Endometrium (tissue), 2 donors: ENCODE data around the gene KCNH6.

Experiments
- FAIRE-seq: peaks from 2 replicates; lab custom pipeline; 2012; peaks lifted over from hg19 to GRCh38; lab: Jason Lieb, UNC
- donor health status: control.
- donor health status: control.

The KCNH6 gene

GRCh38 chr17:63488851-63489250 lies 34.3 kb upstream of the KCNH6 start:
- FAIRE-seq: no peak

GRCh38 chr17:63489291-63489690 lies 33.9 kb upstream of the KCNH6 start:
- FAIRE-seq: no peak

DNA sequence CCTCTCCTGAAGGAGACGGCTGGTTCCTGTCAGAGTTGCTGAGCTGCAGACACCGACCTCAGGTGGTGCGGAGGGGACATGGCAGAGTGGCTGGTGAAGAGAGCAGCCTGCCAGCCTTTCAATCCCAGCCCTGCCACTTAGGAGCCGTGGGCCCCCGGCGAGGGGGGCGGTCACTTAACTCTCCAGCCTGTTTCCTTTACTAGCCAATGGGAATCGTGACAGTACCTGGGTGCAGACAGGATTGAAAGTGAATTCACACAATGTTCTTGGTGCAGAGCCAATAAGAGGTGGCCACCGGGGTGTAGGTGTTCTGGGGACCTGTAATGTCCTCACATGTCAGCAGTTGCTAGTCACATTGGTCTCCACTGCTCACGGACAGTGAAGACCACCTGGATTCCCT lies 32.8 kb upstream of the KCNH6 start:
- FAIRE-seq: no peak

DNA sequence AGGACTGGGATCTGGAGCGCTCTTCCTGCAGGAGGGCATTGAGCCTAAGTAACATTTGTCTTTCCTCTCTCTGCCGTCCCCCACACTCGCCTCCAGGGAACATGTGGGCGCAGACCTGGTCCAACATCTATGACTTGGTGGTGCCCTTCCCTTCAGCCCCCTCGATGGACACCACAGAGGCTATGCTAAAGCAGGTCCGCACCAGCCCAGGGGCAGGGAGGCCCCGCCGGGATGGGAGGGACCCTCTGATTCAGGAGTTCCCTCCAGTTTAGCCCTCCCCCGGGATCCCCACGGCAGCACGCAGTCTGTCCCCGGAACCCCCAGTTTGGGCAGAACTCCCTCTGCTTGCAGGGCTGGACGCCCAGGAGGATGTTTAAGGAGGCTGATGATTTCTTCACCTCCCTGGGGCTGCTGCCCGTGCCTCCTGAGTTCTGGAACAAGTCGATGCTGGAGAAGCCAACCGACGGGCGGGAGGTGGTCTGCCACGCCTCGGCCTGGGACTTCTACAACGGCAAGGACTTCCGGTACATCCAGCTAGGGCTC lies 32.2 kb upstream of the KCNH6 start:
- FAIRE-seq: no peak

DNA sequence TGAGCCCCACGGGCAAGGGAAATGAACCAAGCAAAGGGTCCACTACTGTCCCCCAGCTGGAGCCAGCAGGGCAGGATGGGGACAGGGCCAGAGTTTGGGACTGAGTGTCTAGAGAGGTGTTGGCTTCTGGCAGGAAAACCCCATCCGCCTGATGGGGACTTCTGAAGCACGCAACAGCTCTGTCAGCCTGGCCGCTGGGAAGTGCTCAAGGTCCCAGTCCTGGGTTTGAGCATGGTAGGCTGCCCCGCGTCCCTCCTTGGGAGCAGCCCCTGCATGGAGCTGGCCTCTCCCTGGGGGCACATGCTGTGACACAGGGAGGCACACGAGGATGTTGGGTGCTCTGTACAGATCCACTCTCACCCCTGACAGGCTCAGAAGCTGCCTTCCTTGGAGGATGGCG lies 31.7 kb upstream of the KCNH6 start:
- no peak for FAIRE-seq

GRCh38 chr17:63491977-63492618 lies 31.1 kb upstream of the KCNH6 start:
- FAIRE-seq: no peak

DNA sequence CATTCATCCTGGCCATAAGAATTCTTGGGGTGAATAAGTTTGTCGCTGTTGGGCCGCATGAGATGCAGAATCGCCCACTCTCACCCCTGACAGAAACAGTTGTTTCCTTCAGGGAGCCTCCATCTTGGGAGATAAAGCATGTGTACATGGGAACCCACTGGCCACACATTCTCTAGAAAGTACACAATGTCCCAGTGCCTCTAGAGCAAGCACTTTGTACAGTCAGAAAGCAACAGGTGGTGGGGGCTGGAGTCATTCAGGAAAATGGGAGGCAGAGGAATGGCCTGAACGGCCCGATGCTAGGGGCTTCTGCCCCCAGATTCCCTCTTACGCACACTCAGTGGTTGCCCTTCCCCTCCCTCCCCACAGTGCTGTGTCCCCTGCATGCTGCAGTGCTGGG lies 30.2 kb upstream of the KCNH6 start:
- FAIRE-seq: no peak

DNA sequence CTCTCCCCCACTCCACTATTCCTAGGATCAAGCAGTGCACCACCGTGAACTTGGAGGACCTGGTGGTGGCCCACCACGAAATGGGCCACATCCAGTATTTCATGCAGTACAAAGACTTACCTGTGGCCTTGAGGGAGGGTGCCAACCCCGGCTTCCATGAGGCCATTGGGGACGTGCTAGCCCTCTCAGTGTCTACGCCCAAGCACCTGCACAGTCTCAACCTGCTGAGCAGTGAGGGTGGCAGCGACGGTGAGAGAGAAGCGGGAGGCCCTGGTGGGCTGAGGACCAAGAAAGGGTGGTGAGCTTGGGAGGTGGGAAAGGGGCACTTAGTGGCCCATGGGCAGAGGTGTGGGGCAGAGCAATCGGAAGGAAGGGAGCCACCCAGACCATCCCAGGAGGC lies 29.7 kb upstream of the KCNH6 start:
- no peak for FAIRE-seq

- FAIRE-seq: no peak
Observed at GRCh38 chr17:63494300-63494928, 28.7 kb upstream of the KCNH6 start.

GRCh38 chr17:63495491-63495890 lies 27.7 kb upstream of the KCNH6 start:
- no peak for FAIRE-seq

DNA sequence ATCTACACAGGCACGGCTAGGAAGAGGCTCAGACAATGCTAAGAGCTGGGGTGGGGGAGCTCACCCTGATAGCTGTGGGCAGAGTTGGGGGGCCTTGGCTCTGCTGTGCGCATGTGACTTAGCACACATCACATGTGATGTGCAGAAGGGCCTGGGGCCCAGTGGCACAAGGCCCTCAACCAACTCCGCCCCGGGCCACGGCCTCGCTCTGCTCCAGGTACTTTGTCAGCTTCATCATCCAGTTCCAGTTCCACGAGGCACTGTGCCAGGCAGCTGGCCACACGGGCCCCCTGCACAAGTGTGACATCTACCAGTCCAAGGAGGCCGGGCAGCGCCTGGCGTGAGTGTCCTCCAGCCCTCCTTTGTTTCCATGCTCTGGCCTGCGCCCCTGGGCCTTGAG lies 27.0 kb upstream of the KCNH6 start:
- no peak for FAIRE-seq

- no peak for FAIRE-seq
Observed at GRCh38 chr17:63496663-63497400, 26.3 kb upstream of the KCNH6 start.

DNA sequence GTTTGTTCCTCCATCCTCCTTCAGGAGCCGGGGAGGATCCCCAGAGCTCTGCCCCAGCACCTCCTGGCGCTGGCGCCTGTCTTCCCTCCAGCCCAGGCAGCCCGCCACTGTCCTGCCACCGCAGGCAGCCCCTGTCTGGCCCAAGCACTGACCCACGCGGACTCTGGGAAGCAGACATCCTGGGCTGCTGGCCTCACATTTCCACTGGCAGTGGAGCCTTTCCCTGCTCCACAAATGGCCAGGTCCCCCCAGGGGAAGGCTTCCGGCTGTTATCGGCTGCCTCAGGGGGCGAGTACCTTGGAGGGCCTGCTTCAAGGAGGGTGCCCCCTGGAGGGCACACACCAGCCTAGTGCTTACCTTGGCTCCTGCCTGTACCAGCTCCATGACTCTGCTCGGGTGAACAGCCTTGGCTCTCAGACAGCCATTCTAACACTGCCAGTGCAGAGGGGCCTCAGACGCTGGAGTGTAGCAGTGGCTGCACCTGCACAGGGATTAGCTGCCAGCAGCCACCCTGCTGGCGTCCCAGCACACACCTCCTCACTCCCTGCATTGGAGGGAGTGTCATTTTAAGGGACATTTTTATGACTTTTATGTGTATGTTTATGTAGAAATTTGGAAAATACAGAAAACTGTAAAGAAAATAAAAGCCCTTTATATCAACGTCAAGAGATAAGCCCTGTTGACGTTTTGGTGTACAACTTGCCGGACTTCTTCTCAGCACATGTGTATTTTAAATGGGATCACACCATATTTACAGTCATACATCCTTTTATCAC lies 25.3 kb upstream of the KCNH6 start:
- no peak for FAIRE-seq

- no peak for FAIRE-seq
Observed at GRCh38 chr17:63498626-63499195, 24.4 kb upstream of the KCNH6 start.

GRCh38 chr17:63500543-63501390 lies 22.4 kb upstream of the KCNH6 start:
- no peak for FAIRE-seq

GRCh38 chr17:63503341-63503705 lies 19.8 kb upstream of the KCNH6 start:
- no peak for FAIRE-seq

DNA sequence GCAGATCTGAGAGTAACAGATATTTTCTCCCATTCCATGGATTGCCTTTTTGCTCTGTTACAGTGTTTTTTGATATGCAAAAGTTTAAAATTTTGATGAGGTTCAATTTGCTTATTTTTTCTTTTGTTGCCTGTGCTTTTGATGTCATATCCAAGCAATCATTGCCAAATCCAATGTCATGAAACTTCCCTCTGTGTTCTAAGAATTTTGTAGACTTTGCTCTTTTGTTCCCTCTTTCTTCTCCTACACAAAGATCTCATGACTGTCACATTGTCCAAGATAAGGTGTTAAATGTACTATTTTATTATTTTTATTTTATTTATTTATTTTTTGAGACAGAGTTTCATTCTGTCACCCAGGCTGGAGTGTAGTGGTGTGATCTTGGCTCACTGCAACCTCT lies 18.9 kb upstream of the KCNH6 start:
- FAIRE-seq: no peak

DNA sequence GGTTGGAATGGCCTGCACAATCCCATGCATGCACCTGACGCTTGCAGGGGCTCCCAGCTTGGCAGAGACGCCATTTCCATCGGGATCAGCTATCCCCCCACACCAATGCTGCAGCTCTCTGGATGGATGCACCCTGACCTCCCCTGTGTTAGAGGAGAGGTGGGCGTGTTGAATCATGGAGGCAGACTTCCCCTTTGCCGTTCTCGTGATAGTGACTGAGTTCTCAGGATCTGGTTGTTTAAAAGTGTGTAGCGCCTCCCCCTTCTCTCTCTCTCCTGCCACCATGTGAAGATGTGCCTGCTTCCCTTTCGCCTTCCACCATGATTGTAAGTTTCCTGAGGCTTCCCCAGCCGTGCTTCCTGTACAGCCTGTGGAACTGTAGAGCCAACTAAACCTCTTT lies 17.8 kb upstream of the KCNH6 start:
- no peak for FAIRE-seq

DNA sequence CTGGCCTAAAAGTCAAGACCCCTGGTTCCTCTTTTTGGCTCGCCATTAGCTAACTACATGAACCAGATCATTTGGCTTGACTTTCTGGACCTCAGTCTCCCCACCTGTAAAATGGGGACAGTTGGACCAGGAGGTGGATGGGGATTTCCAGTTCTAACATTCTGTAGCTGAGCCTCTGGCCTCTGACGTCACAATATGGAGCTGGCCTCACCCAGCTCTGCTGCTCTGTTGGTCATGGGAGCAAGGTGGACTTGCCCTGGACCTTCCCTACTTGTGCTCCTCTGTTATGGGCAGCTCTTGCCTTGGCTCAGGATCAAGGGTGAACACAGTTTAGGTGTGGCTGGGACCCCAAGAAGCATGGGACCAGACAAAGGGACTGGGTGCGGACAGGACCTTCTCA lies 16.5 kb upstream of the KCNH6 start:
- FAIRE-seq: no peak

- FAIRE-seq: no peak
Observed at GRCh38 chr17:63511331-63511730, 11.8 kb upstream of the KCNH6 start.

GRCh38 chr17:63512388-63512787 lies 10.8 kb upstream of the KCNH6 start:
- no peak for FAIRE-seq
